ENCODE measurements around the gene DPP10.
"Not testable (repeated sequence)": the region's sequence is repeated elsewhere in the genome, so short reads cannot be mapped to it uniquely, and the experiment has no call there.

DPP10 gene

GRCh38 chr2:115427436-115427835 lies 985.0 kb downstream of the DPP10 start:
- no peak for DNase-seq (ENCODE audit: low read depth in 2 of 2)

GRCh38 chr2:115440746-115441145 lies 998.3 kb downstream of the DPP10 start:
- not testable (repeated sequence) for DNase-seq (ENCODE audit: low read depth in 2 of 2)

- no peak for DNase-seq (ENCODE audit: low read depth in 2 of 2)
Measured at GRCh38 chr2:115443539-115444185, 1001.2 kb downstream of the DPP10 start.

GRCh38 chr2:115460008-115460407 lies 1017.6 kb downstream of the DPP10 start:
- DNase-seq (ENCODE audit: low read depth in 2 of 2), result no peak

GRCh38 chr2:115480741-115481140 lies 1038.3 kb downstream of the DPP10 start:
- DNase-seq (ENCODE audit: low read depth in 2 of 2), result no peak

- no peak for DNase-seq (ENCODE audit: low read depth in 2 of 2)
Measured at GRCh38 chr2:115481842-115482241, 1039.4 kb downstream of the DPP10 start.

GRCh38 chr2:115483666-115484065 lies 1041.2 kb downstream of the DPP10 start:
- no peak for DNase-seq (ENCODE audit: low read depth in 2 of 2)

GRCh38 chr2:115484486-115484885 lies 1042.0 kb downstream of the DPP10 start:
- no peak for DNase-seq (ENCODE audit: low read depth in 2 of 2)

- no peak for DNase-seq (ENCODE audit: low read depth in 2 of 2)
Measured at GRCh38 chr2:115484983-115485382, 1042.5 kb downstream of the DPP10 start.

GRCh38 chr2:115491186-115491793 lies 1048.8 kb downstream of the DPP10 start:
- no peak for DNase-seq (ENCODE audit: low read depth in 2 of 2)

GRCh38 chr2:115505331-115505730 lies 1062.9 kb downstream of the DPP10 start:
- DNase-seq (ENCODE audit: low read depth in 2 of 2), result no peak

- DNase-seq (ENCODE audit: low read depth in 2 of 2), result no peak
Measured at GRCh38 chr2:115520727-115521126, 1078.3 kb downstream of the DPP10 start.

- no peak for DNase-seq (ENCODE audit: low read depth in 2 of 2)
Measured at GRCh38 chr2:115524452-115524851, 1082.0 kb downstream of the DPP10 start.

GRCh38 chr2:115529627-115530026 lies 1087.2 kb downstream of the DPP10 start:
- DNase-seq (ENCODE audit: low read depth in 2 of 2), result no peak

- no peak for DNase-seq (ENCODE audit: low read depth in 2 of 2)
Measured at GRCh38 chr2:115533081-115533480, 1090.6 kb downstream of the DPP10 start.

GRCh38 chr2:115541814-115542213 lies 1099.4 kb downstream of the DPP10 start:
- no peak for DNase-seq (ENCODE audit: low read depth in 2 of 2)

GRCh38 chr2:115542331-115542730 lies 1099.9 kb downstream of the DPP10 start:
- DNase-seq (ENCODE audit: low read depth in 2 of 2), result no peak

GRCh38 chr2:115543024-115543423 lies 1100.6 kb downstream of the DPP10 start:
- no peak for DNase-seq (ENCODE audit: low read depth in 2 of 2)

GRCh38 chr2:115543461-115543860 lies 1101.0 kb downstream of the DPP10 start:
- no peak for DNase-seq (ENCODE audit: low read depth in 2 of 2)

- DNase-seq (ENCODE audit: low read depth in 2 of 2), result no peak
Measured at GRCh38 chr2:115549611-115550130, 1107.2 kb downstream of the DPP10 start.

- no peak for DNase-seq (ENCODE audit: low read depth in 2 of 2)
Measured at GRCh38 chr2:115552726-115553125, 1110.3 kb downstream of the DPP10 start.

GRCh38 chr2:115554153-115554552 lies 1111.7 kb downstream of the DPP10 start:
- DNase-seq (ENCODE audit: low read depth in 2 of 2), result no peak

- no peak for DNase-seq (ENCODE audit: low read depth in 2 of 2)
Measured at GRCh38 chr2:115558725-115559124, 1116.3 kb downstream of the DPP10 start.
